Suprapubic skin (tissue), 4 donors: ENCODE data around the gene ERFL. TPM values are rescaled to one million over a fixed set of nuclear protein-coding genes. Genes with fewer than 3 reads are reported as not detected.

Experiments
- DNase-seq, 2 donors: peaks; one replicate each; pipeline ENCODE4 v3.0.0-alpha.2; 2019; ENCODE audit warnings: low spot score in 2 of 2
- H3K27ac ChIP-seq: fragments of 200-600 bp; sonication (generic); one replicate; pipeline ENCODE4 v1.5.1; 2019
- H3K27me3 ChIP-seq: fragments of 200-600 bp; sonication (generic); one replicate; pipeline ENCODE4 v1.5.1; 2019
- H3K36me3 ChIP-seq: fragments of 200-600 bp; sonication (generic); one replicate; pipeline ENCODE4 v1.5.1; 2019
- H3K4me1 ChIP-seq: fragments of 200-600 bp; sonication (generic); one replicate; pipeline ENCODE4 v1.5.1; 2019
- H3K4me3 ChIP-seq: fragments of 200-600 bp; sonication (generic); one replicate; pipeline ENCODE4 v1.5.1; 2019; ENCODE audit warnings: mild to moderate bottlenecking
- H3K9me3 ChIP-seq: fragments of 200-600 bp; sonication (generic); one replicate; pipeline ENCODE4 v1.5.1; 2019
- CTCF ChIP-seq, 2 donors: fragments of 200-600 bp in 1 of 2; fragments of 450-650 bp in 1 of 2; sonication (generic) in 1 of 2; IDR thresholded peaks; one replicate each; pipeline ENCODE4 v1.5.1; 2016 to 2019; ENCODE audit warnings: antibody characterized with exemption in 2 of 2, mild to moderate bottlenecking in 1 of 2, moderate library complexity in 1 of 2
- EP300 ChIP-seq: sonication (generic); formaldehyde crosslinking; IDR thresholded peaks from one replicate; pipeline ENCODE4 v1.6.1; 2017; ENCODE audit warnings: antibody characterized with exemption
- POLR2A ChIP-seq, 2 donors: fragments of 450-650 bp; IDR thresholded peaks; one replicate each; pipeline ENCODE4 v1.6.1; 2017; ENCODE audit warnings: antibody characterized with exemption in 2 of 2, mild to moderate bottlenecking in 2 of 2, moderate library complexity in 2 of 2
- POLR2AphosphoS5 ChIP-seq, 3 donors: sonication (generic); formaldehyde crosslinking; IDR thresholded peaks; one replicate each; pipeline ENCODE4 v1.6.1; 2017; ENCODE audit warnings: antibody characterized with exemption in 3 of 3
- WGBS: methylation state at CpG from one replicate; pipeline ENCODE4 v1.1.5; 2018; 5-methylcytosine and 5-hydroxymethylcytosine counted together
- total RNA-seq, 4 donors: library from RNA; depleted of rRNA; stranded (reverse); fragments of >200 nt; gene quantifications; one replicate each; pipeline ENCODE4 v1.1.0, GENCODE V29; 2016

Gene ERFL
- total RNA-seq, 4 donors from 2014 or later = 0.21 to 0.72 TPM; not detected in 2

GRCh38 chr19:41935760-41936415, 7.6 kb upstream of the ERFL start:
- no peak overlapping the region for H3K4me3 ChIP-seq
- H3K9me3 ChIP-seq = no peaks in the 10 kb centered on the region
- H3K27me3 ChIP-seq = peaks cover 95% of the 10 kb centered on the region
- 10% methylated on average over 10 of the region's 26 CpGs for WGBS
- H3K36me3 ChIP-seq = no peaks in the 10 kb centered on the region
- no peak for DNase-seq
- no peak overlapping the region for H3K27ac ChIP-seq
- no peak for TF ChIP-seq EP300
- no peak for TF ChIP-seq POLR2A (IDR thresholded peaks at IDR 0.05)
- TF ChIP-seq POLR2AphosphoS5 (IDR thresholded peaks at IDR 0.05) = no peak
- TF ChIP-seq CTCF (IDR thresholded peaks at IDR 0.05) = no peak
- H3K4me1 ChIP-seq = peaks cover 21% of the 10 kb centered on the region

GRCh38 chr19:41934849-41935374, 6.7 kb upstream of the ERFL start:
- no peak for DNase-seq
- Histone ChIP-seq H3K4me1 (peaks cover 11% of the 10 kb centered on the region), H3K9me3 (no peaks in the 10 kb centered on the region), H3K27ac (no peak overlapping the region), H3K4me3 (no peak overlapping the region), H3K27me3 (peaks cover 95% of the 10 kb centered on the region), H3K36me3 (no peaks in the 10 kb centered on the region)
- TF ChIP-seq POLR2A (IDR thresholded peaks at IDR 0.05) (no peak), CTCF (IDR thresholded peaks at IDR 0.05) (peak; percentile 45 to 79)
- WGBS = 31% methylated on average over 7 of the region's 7 CpGs

- TF ChIP-seq CTCF (IDR thresholded peaks at IDR 0.05) = no peak
- no peak for TF ChIP-seq EP300
- no peak for TF ChIP-seq POLR2A (IDR thresholded peaks at IDR 0.05)
- TF ChIP-seq POLR2AphosphoS5 (IDR thresholded peaks at IDR 0.05) = no peak
- H3K27me3 ChIP-seq = peaks cover 96% of the 10 kb centered on the region
- H3K4me1 ChIP-seq = peaks cover 12% of the 10 kb centered on the region
- DNase-seq = no peak
- no peak overlapping the region for H3K27ac ChIP-seq
- no peaks in the 10 kb centered on the region for H3K36me3 ChIP-seq
- whole genome bisulfite sequencing = 64% methylated on average over 6 of the region's 7 CpGs
- H3K4me3 ChIP-seq = no peak overlapping the region
- no peaks in the 10 kb centered on the region for H3K9me3 ChIP-seq
These were observed 5.6 kb upstream of the ERFL start for GRCh38 chr19:41933693-41934426.

GRCh38 chr19:41932720-41933332, 4.6 kb upstream of the ERFL start:
- 30% methylated on average over 29 of the region's 29 CpGs for WGBS
- DNase-seq = no peak
- TF ChIP-seq EP300 = no peak
- no peak for TF ChIP-seq POLR2A (IDR thresholded peaks at IDR 0.05)
- TF ChIP-seq CTCF (IDR thresholded peaks at IDR 0.05) = no peak
- no peak for TF ChIP-seq POLR2AphosphoS5 (IDR thresholded peaks at IDR 0.05)
- Histone ChIP-seq H3K9me3 (no peaks in the 10 kb centered on the region), H3K27me3 (peaks cover 100% of the 10 kb centered on the region), H3K4me3 (no peak overlapping the region), H3K36me3 (no peaks in the 10 kb centered on the region), H3K4me1 (peaks cover 22% of the 10 kb centered on the region), H3K27ac (no peak overlapping the region)

GRCh38 chr19:41932259-41932719, 4.0 kb upstream of the ERFL start:
- WGBS = 8% methylated on average over 8 of the region's 11 CpGs
- no peaks in the 10 kb centered on the region for H3K9me3 ChIP-seq
- no peak overlapping the region for H3K4me3 ChIP-seq
- peaks cover 25% of the 10 kb centered on the region for H3K4me1 ChIP-seq
- TF ChIP-seq POLR2AphosphoS5 (IDR thresholded peaks at IDR 0.05) (no peak), POLR2A (IDR thresholded peaks at IDR 0.05) (no peak), CTCF (IDR thresholded peaks at IDR 0.05) (no peak), EP300 (no peak)
- no peaks in the 10 kb centered on the region for H3K36me3 ChIP-seq
- peaks cover 100% of the 10 kb centered on the region for H3K27me3 ChIP-seq
- no peak overlapping the region for H3K27ac ChIP-seq
- no peak for DNase-seq
